Epithelial cell of proximal tubule (primary cell): ENCODE results near the gene ARRDC4. TPM values are rescaled to one million over a fixed set of nuclear protein-coding genes. Genes with fewer than 3 reads are reported as not detected.

Source experiments
- DNase-seq: peaks from one replicate; pipeline ENCODE4 v3.0.0-alpha.2; 2011; ENCODE audit warnings: low read depth
- H3K4me3 ChIP-seq: 2 replicates; pipeline ENCODE4 v1.5.1; 2011; ENCODE audit warnings: low read depth, mild to moderate bottlenecking, low read length
- CTCF ChIP-seq: conservative IDR thresholded peaks from 2 replicates; pipeline ENCODE4 v1.5.1; 2012; ENCODE audit warnings: low read depth, mild to moderate bottlenecking, low read length
- total RNA-seq: library from RNA; depleted of rRNA; stranded (reverse); fragments of >200 nt; gene quantifications from 2 replicates; pipeline ENCODE4 v1.2.3, GENCODE V29; 2015

The ARRDC4 gene
- total RNA-seq, 1 donor from 2014 or later = 18.3 TPM

- DNase-seq = no peak
- TF ChIP-seq CTCF = no peak
- H3K4me3 ChIP-seq = no peak overlapping the region
Observed at GRCh38 chr15:97931314-97931713, 29.2 kb upstream of the ARRDC4 start.

GRCh38 chr15:97933589-97933988 is 26.9 kb upstream of the ARRDC4 start:
- H3K4me3 ChIP-seq = no peak overlapping the region
- no peak for DNase-seq
- TF ChIP-seq CTCF = no peak

GRCh38 chr15:97940993-97941392 is 19.5 kb upstream of the ARRDC4 start:
- DNase-seq = no peak
- no peak overlapping the region for H3K4me3 ChIP-seq
- TF ChIP-seq CTCF = no peak

- no peak for TF ChIP-seq CTCF
- DNase-seq = no peak
- H3K4me3 ChIP-seq = no peak overlapping the region
Observed at GRCh38 chr15:97941572-97941971, 18.9 kb upstream of the ARRDC4 start.

- TF ChIP-seq CTCF = no peak
- DNase-seq = no peak
- no peak overlapping the region for H3K4me3 ChIP-seq
Observed at GRCh38 chr15:97944724-97945123, 15.8 kb upstream of the ARRDC4 start.

GRCh38 chr15:97947465-97948260 is 12.8 kb upstream of the ARRDC4 start:
- DNase-seq = peak; percentile 22

More at GRCh38 chr15:97947465-97948260, 12.8 kb upstream of the ARRDC4 start:
- H3K4me3 ChIP-seq = no peak overlapping the region
- TF ChIP-seq CTCF = no peak
